AG04449 (cell line): ENCODE data around the gene CEBPA.

Experiments
- CTCF ChIA-PET: fragments of 350-600 bp; formaldehyde crosslinking; extraction: SDS; loops from one replicate; lab custom pipeline; 2021; ENCODE audit warnings: antibody characterized with exemption; lab: Yijun Ruan, JAX
- POLR2A ChIA-PET: fragments of 400-600, 350-600 bp; formaldehyde crosslinking; extraction: SDS; loops from one replicate; lab custom pipeline; 2020; ENCODE audit warnings: antibody characterized with exemption, inconsistent platforms; lab: Yijun Ruan, JAX
- DNase-seq: peaks from one replicate; pipeline ENCODE4 v3.0.0-alpha.2; 2010; ENCODE audit warnings: low read depth, low spot score
- H3K4me3 ChIP-seq: 2 replicates; pipeline ENCODE4 v1.5.1; 2011; ENCODE audit warnings: low read depth, mild to moderate bottlenecking, control low read depth, low read length
- CTCF ChIP-seq: IDR thresholded peaks from one replicate; pipeline ENCODE4 v1.5.1; 2011; ENCODE audit warnings: mild to moderate bottlenecking, moderate library complexity, low read length, control low read depth, inconsistent platforms; ENCODE audit not compliant: insufficient read depth; ENCODE audit errors: missing control alignments

Gene CEBPA

GRCh38 chr19:33303791-33304345 lies 1.5 kb upstream of the CEBPA start:
- no peak for TF ChIP-seq CTCF
- ChIA-PET POLR2A (no interaction called here), CTCF (interaction anchor here (0.8 to 2.4 kb wide), 5 partner anchors 8 to 103 kb away, joined by 3 to 8 read pairs (median 4); no protein-coding TSS in a partner anchor)
- H3K4me3 ChIP-seq = peak overlapping the region; percentile 64
- DNase-seq = no peak

GRCh38 chr19:33302974-33303790 lies 848 bp upstream of the CEBPA start:
- no peak for DNase-seq
- H3K4me3 ChIP-seq = peak overlapping the region; percentile 64
- ChIA-PET POLR2A (interaction anchor here (0.8 to 1.0 kb wide), 2 partner anchors 71 to 126 kb away, joined by 3 to 4 read pairs; partner anchors contain the start of gene CEBPG), CTCF (interaction anchor here (0.7 to 2.4 kb wide), 19 partner anchors 9 to 332 kb away, joined by 3 to 8 read pairs (median 3); partner anchors contain the start of gene CEBPG)
- no peak for TF ChIP-seq CTCF

- TF ChIP-seq CTCF = no peak
- ChIA-PET POLR2A (no interaction called here), CTCF (interaction anchor here (0.8 to 2.4 kb wide), 10 partner anchors 16 to 129 kb away, joined by 3 to 8 read pairs (median 4); no protein-coding TSS in a partner anchor)
- no peak for DNase-seq
- H3K4me3 ChIP-seq = peak overlapping the region; percentile 45
Measured at GRCh38 chr19:33301900-33302174, 497 bp downstream of the CEBPA start.

GRCh38 chr19:33301144-33301899 lies 1.0 kb downstream of the CEBPA start:
- H3K4me3 ChIP-seq = peak overlapping the region; percentile 23; the same call in 1 of the 2 replicates
- TF ChIP-seq CTCF = no peak
- POLR2A ChIA-PET = interaction anchor here (1.0 kb wide), 1 partner anchor 9 kb away, joined by 3 read pairs; no protein-coding TSS in a partner anchor
- CTCF ChIA-PET = interaction anchor here (1.3 to 1.5 kb wide), 2 partner anchors 15 to 105 kb away, joined by 3 read pairs; no protein-coding TSS in a partner anchor
- no peak for DNase-seq

- H3K4me3 ChIP-seq = no peak overlapping the region
- no peak for DNase-seq
- CTCF ChIA-PET = interaction anchor here (1.3 kb wide), 1 partner anchor 106 kb away, joined by 3 read pairs; no protein-coding TSS in a partner anchor
- no peak for TF ChIP-seq CTCF
- POLR2A ChIA-PET = interaction anchor here (1.0 kb wide), 1 partner anchor 8 kb away, joined by 3 read pairs; no protein-coding TSS in a partner anchor
Measured at GRCh38 chr19:33300894-33301143, 1.5 kb downstream of the CEBPA start.
